SH-SY5Y (cell line): Measurements from ENCODE around the gene NRSN2.

Experiments
- GATA2 ChIP-seq: IDR thresholded peaks from 2 replicates; pipeline ENCODE4 v1.6.1; 2011; ENCODE audit warnings: mild to moderate bottlenecking, low read depth, low read length
- GATA3 ChIP-seq: IDR thresholded peaks from 2 replicates; pipeline ENCODE4 v1.6.1; 2011; ENCODE audit warnings: low read depth, mild to moderate bottlenecking, low read length, moderate library complexity

- no peak for TF ChIP-seq GATA3
- no peak for TF ChIP-seq GATA2
These were observed 55.0 kb downstream of the NRSN2 start for GRCh38 chr20:401682-402495.
